GM15510 (cell line): ENCODE results near the gene SELENOM.

ENCODE experiments used
- POLR2A ChIP-seq: IDR thresholded peaks from 3 replicates; pipeline ENCODE4 v1.6.1; 2011; ENCODE audit warnings: borderline replicate concordance; ENCODE audit not compliant: insufficient read length; ENCODE audit errors: extremely low read depth

Gene SELENOM

GRCh38 chr22:31102441-31103081 is 4.8 kb downstream of the SELENOM start:
- no peak for TF ChIP-seq POLR2A

- TF ChIP-seq POLR2A: no peak
Observed at GRCh38 chr22:31100762-31101525, 6.4 kb downstream of the SELENOM start.

- no peak for TF ChIP-seq POLR2A
Observed at GRCh38 chr22:31099841-31100761, 7.3 kb downstream of the SELENOM start.

- TF ChIP-seq POLR2A: no peak
Observed at GRCh38 chr22:31099386-31099785, 8.0 kb downstream of the SELENOM start.

DNA sequence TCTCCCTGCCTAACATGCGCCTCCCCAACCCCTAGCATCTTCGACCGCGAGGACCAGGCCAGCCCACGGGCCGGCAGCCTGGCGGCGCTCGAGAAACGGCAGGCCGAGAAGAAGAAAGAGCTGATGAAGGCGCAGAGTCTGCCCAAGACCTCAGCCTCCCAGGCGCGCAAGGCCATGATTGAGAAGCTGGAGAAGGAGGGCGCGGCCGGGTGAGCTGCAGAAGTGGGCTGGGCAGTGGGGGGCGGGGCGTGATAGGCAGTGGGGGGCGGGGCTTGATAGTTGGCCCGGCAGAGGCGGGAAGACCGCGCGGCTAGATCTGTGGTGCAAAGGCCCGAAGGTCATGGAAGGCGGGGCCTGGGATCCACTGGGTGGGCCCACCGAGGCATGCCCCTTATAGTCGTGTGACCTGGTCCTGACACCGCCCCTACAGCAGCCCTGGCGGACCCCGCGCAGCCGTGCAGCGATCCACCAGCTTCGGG is 8.7 kb downstream of the SELENOM start:
- TF ChIP-seq POLR2A: no peak

DNA sequence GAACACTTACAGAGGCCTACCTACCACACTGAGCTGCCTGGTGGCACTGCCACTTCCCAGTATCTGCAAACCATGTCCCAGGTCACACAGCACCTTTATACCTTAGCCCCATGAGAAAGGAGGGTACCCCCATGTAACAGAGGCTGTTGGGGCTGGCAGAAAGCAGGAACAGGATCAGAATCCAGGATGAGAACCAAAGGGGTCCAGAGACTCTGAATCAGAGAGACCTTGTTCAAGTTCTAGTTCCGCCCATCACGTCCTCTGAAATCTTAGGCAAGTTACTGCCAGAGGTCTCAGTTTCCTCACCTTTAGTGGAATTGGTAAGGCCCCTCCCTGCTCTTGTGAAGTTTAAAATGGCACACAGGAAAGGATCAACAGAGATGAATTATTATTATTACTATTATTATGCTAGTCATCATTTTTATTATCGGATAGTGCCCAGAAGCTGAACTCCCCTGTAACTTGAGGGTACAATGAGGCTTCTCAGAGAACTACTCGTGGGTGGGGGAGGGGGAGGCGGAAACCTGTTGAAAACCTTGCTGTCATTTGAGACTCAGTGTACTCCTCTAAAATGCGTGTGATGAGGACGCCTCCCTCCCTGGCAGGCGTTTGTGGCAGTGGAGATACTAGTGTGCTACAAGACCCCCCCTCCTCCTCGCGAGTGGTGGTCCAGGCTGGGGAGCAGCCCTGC is 9.3 kb downstream of the SELENOM start:
- no peak for TF ChIP-seq POLR2A

DNA sequence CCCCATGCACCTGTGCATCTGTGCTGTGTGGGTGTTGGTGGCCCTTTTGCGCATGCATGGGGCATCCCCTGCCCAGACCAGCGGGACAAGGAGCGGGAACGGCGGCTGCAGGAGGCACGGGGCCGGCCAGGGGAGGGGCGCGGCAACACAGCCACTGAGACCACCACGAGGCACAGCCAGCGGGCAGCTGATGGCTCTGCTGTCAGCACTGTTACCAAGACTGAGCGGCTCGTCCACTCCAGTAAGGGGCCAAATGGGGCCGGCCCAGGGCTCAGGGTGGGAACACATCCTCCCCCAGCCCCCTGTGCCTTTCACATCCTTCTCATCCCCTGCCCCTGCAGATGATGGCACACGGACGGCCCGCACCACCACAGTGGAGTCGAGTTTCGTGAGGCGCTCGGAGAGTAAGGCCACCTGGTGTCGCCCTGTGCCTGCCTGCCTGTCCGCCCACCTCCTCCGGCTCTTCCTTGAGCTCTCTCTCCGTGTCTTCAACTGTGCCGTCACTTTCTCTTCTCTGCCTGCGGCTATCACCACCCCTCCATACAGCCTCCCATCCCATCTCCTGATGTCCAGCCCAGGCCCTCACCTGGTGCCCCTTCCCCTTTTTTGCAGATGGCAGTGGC is 10.6 kb downstream of the SELENOM start:
- no peak for TF ChIP-seq POLR2A

- TF ChIP-seq POLR2A: no peak
Observed at GRCh38 chr22:31095637-31096249, 11.6 kb downstream of the SELENOM start.

GRCh38 chr22:31094741-31095140 is 12.6 kb downstream of the SELENOM start:
- no peak for TF ChIP-seq POLR2A

DNA sequence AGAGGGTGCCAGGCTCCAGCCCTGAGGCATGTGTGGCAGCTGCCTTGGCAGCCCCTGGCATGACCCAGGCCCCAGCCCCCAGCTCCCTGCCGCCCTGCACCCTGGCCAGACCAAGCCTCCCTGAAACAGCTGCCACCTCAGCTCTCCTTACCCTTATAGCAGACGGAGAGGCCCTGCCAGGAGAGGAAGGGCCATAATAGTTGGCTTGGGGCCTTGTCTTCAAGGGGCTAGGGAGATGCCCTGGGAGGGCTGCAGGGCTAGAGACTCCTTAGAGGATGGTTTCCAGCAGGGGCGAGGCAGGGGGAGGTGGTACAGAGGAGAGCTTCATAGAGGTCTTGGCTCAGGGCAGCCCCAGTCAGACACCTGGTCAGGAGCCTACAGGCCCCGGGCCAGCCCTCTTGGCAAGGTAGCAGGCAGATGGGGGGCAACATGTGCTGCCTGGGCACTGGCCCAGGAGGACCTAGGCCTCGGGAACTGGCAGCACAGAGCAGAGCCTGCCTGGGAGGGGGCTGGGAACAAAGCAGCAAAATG is 13.3 kb downstream of the SELENOM start:
- no peak for TF ChIP-seq POLR2A

DNA sequence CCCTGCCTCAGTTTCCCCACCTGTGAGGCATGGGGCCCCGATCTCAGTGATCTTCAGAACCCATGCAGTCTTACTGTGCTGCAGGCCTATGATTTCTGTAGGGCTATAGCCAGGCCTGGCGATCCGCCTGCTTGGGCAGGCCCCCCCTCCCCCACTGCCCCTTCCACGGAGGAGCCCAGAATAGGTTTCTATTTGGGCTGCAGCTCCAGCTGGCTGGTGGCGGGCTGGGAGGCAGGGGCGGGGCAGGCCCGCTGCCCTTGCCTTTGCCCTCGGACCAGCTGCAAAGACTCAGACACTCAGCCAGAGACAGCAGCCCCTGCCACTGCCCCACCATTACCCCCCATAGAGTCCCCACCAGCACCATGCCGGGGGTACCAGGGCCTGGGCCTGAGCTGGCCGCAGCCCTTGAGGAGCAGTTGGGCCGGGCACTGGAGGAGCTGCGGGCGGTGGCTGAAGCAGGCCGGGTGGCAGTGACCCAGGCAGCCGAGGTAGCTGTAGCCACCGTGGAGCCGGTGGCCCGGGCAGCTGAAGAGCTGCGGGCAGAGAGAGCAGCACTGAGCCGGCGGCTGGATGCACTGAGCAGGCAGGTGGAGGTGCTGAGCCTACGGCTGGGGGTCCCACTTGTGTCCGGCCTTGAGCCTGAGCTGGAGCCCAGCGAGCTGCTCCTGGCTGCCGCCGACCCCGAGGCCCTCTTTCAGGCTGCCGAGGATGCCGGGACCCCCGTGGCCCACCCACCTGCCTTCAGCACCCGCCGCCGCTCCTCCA is 14.1 kb downstream of the SELENOM start:
- no peak for TF ChIP-seq POLR2A

GRCh38 chr22:31092161-31092560 is 15.2 kb downstream of the SELENOM start:
- no peak for TF ChIP-seq POLR2A
